ENCODE results near the gene C1orf216.
"Not testable (repeated sequence)": the region's sequence is repeated elsewhere in the genome, so short reads cannot be mapped to it uniquely, and the experiment has no call there.

Gene C1orf216, protein sequence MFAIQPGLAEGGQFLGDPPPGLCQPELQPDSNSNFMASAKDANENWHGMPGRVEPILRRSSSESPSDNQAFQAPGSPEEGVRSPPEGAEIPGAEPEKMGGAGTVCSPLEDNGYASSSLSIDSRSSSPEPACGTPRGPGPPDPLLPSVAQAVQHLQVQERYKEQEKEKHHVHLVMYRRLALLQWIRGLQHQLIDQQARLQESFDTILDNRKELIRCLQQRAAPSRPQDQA

DNA sequence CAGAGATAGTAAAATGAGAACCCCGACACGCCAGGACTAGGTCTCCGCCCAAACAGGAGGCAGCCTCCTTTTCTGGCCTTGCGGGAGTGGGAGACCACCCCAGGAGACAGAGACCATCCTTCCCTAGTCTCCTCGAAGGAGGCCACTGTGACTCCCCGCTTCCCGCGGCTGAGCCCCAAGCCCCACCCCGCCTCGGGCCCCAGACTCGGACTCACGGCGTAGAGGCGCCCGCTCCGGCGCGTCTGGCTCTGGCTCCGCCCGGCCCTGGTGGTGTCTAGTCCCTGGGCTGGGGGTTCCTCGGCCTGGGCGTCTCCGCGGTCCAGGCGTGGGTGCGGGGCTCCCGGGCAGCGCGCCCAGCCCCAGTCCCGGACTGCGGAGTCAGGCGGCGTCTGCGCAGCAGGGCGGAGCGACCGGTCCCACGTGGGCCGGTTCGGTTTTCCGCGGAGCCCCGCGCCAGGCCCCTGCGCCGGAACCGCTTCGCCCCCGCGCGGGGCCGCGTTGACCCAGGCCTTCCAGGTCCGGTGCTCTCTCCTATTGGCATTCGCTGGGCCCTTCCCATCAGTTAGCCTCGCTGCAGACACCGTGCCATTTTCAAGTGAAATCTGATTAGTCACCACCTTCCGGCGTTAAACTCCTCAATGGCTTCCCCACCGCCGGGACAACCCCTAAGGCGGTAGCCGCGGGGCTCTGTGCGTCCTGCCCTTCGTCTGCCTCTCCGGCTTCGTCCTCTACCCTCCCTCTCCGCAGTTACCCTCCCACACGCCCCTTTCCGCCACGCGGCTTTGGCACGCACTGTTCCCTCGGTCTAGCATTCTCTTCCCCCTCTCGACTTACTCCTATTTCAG is at the start of gene C1orf216:
TSS of gene C1orf216 (minus strand) at position 393 of the 845 bp plus-strand sequence. CDS start 2,563 bp downstream, outside the sequence.
- peak; percentile 54 for DNase-seq (ENCODE audit: low spot score)

DNA sequence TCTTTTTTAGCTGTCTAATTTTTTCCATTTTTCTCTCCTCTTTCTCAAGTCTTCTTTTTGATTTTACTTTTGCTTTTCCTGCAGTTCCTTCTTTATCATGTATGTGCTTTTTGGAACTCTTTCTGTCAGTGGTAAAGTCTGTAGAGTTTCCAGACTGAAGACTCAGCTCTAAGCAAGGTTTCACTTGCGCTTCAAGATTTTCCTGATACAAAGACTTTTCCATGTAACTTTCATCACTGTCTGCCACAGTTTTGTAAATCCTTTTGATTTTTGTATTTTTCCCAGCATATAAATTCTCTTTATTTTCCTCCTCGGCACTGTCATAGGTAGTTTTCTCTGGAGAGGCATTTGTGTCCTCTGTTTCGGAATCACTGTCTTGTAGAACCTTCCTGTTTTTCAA is 45.6 kb upstream of the C1orf216 start:
- no peak for DNase-seq (ENCODE audit: low spot score)

DNA sequence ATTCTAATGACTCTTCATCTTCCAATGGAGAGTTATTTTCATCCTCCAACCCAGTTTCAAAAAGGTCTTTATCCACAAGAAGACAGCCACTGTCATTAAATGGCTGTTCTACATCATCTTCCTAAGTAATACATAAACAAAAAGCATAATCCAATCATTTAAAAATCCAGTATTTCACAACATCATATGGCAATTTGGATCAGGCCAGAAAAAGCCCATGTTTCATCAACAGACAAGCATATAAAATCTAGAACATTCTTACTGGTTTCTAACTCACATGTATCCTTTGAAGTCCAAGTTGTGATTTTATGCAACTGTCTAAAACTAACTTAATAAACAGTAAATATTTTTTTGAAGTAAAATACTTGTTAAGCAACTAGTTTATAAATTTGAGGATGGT is 44.5 kb upstream of the C1orf216 start:
- no peak for DNase-seq (ENCODE audit: low spot score)

DNA sequence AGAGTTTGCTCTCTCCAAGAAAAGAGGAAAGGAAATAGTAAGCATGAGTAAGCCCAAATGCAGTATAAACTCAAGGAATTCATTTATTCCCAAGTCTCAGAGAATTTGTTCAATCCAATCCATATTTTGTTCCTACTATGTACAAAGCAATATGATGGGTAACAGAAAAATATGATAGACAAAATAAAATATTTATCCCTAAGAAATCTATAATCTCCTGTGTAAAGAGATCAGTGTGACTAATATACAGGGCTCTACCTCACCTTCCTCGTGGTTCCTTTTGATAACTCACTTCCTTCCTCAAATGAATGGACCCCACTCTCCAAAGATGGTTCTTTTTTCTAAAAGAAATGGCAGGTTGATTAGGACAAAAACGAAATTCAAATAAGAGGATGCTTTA is 43.5 kb upstream of the C1orf216 start:
- no peak for DNase-seq (ENCODE audit: low spot score)

DNA sequence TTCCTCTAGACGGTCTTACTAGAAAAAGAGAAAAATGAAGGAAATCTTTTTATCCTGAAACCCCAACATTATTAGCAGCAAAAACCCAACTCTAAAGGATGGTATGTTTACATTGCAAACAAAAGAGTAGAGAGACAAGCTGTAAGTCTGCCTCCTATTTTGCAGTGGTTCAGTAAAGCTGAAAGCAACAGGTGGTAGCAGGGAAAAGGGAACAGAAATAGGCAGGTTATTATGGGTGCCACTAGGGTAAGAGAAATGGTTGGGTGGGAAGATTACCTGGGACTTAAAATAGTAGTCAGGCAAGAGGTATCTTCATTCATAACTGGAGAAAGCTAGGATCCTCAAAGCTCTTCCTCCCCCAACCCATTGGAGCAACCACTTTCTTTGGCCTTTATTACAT is 37.4 kb upstream of the C1orf216 start:
- no peak for DNase-seq (ENCODE audit: low spot score)

DNA sequence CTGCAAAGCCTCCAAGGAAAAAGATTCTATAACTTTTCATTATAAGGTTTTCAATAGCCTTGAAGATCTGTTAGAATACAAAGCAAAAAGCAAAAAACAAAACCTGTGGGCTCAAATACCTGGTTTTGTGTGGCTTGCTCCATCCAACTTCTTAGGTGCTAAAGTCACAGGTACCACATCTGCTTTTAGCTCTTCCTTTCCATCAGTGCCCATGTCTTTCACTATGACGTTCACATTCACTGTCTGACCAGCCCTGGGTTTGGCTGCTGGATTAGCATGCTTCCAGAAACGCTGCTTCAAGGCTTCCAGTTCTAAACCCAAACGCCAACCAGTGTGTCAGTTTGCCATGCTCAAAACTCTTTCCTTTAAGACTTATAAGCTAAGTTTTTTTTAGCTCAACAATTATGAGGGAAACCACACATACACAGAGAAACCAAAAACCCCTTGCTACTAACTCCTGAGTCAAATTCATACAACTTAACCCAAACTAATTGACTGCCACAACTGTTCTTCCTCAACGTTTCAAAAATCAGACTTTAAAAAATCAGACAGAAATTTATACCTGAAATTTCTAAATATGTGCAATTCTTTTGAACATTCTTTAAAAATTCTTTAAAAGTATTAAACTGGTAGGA is 35.1 kb upstream of the C1orf216 start:
- no peak for DNase-seq (ENCODE audit: low spot score)

DNA sequence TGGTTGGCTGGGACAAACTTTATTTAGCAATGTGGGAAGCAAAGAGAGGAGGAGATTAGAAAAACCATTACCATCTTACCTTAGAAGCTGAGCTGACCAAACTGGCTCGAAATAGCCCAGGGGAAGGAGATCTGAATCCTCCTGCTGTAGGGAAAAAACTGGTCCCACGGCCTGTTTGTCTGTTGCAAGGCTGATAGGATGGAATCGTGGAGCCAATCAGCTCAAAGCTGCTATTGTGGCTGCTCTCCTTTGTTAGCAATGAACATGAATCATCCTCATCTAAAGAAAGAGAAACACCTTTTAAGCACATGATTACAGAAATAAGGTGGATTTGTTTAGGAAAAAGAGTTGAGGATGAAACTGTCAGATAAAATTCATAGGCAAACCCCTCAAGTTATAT is 29.6 kb upstream of the C1orf216 start:
- DNase-seq (ENCODE audit: low spot score): peak; percentile 6

DNA sequence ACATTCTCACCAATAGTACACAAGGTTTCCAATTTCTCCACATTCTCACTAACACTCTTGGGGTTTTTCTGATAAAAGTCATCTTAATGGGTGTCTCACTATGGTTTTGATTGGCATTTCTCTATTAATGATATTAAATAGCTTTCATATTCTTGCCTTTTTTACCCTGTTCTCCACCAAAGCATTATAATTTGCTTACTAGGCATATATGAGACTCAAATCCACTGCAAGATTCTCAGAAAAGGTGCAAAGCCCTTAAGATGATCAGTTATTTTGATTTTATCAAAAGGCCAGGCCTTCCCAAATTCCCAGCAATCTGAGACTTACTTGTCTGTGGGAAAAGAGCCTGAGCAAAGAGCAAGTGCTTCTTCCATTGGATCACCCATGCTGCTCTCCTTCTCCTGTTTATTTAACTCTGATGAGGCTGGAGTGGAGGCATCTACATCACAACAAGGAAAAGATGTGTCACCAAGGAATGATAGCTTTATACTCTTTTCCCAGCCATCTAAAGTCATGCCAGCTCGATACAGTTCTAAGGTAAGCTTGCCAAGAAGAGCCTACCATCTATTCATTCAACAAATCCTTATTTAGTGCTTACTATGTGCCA is 26.5 kb upstream of the C1orf216 start:
- DNase-seq (ENCODE audit: low spot score): no peak

DNA sequence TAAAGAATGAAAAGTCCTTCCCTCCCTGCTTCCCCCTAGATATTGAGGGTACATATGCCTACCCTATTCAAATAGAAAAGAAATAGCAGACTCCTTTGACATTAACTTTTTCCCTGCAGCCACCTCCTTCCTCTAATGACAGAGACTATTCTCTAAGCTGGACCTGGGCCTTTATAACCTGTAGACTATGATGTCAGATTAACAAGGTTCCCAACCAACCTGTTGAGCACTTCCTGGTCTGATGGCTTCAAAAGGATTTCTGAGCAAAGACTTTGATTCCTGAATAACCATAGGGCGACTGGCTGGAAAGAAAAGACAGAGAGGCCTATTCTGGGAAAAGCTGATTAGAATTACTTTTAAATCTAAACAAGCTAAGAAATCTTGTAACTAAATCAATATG is 18.4 kb upstream of the C1orf216 start:
- DNase-seq (ENCODE audit: low spot score): no peak

DNA sequence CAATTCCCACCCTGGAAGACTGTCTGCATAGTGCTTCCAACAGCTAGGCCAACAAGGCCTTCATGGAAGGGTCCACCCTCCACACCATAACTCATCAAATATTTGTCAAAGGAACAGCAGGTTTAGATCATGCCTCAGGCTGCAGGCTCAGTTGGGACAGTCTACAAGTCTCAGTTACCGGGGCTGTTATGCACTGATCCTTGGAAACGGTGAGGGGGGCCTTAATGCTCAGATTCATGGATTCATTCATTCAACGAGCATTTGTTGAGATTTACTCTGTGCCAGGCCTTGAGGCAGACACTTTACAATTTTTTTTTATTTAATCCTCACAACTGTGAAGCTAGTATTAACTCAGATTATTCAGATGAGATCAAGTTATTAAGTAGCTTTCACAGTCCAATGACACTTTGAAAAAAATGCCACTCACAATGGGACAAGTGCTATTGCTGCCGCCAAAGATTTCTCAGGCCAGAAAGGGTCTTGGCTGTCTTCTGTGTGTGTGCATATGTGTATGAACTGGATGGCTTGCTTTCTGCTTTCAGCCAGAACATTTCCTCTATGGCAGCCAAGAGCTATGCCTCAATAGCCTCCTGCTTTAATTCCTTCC is 8.9 kb upstream of the C1orf216 start:
- DNase-seq (ENCODE audit: low spot score): no peak

DNA sequence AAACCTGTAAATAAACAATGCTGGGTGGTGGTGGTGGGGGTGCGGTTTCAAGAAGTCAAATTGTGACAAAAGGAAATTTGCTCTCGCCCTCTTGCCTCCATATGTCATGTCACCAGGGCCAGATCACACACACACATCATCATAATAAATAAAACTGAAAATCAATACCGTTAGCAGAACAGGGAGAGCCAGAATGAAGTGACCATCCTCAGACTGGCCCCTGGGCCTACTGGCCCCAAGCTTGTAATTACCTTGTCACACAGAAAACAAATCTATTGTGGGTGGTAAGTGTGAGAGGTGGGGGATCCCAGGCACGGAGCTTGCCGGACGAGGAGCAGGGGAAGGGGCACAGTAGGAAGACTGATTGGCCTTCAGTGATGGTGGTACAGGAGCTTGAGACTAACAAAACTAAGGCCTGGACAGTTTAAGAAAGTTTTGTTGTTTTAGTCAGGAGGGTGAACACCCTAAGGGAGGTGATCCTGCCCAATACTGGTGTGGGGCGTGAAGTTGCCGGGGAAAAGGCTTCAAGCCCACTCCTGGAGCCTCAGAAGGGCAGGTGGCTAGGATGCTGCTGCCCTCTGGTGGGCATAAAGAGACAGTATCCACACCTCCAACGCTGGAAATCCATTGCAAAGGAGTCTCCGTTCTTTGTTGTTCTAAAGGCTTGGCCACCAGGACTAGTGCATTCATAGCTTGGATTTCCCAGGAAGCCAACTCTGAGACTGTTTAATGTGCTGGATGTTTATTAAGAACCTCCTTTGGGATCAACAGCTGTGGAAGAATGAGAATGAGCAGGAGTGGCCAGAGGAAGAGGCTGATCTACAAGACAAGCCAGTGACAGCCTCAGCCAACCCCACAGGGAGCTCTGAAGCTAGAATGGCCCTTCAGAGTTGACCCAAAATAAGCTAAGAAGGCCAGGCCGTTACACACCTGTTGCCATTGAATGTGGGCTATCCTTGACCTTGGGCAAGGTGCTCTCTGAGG is 8.1 kb upstream of the C1orf216 start:
- DNase-seq (ENCODE audit: low spot score): peak; percentile 58

DNA sequence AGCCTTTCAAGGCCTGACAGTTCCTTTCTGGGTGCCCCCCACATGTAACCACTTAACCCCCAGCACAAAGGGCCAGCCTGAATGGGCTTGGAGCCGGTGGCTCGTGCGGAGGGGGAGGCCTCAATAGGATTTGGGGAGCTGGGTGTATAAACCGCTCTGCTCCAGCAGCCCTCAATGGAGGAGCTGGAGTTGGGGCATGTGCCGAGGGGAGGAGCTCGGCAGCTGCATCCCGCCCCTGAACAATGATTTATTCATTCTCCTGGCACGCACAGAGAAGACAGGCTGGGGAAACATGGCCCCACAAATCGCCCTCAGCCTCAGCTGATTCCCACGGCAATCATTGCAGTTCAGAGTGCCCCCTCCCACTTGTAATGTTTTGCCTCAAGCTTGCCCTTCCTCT is 6.9 kb upstream of the C1orf216 start:
- DNase-seq (ENCODE audit: low spot score): no peak

DNA sequence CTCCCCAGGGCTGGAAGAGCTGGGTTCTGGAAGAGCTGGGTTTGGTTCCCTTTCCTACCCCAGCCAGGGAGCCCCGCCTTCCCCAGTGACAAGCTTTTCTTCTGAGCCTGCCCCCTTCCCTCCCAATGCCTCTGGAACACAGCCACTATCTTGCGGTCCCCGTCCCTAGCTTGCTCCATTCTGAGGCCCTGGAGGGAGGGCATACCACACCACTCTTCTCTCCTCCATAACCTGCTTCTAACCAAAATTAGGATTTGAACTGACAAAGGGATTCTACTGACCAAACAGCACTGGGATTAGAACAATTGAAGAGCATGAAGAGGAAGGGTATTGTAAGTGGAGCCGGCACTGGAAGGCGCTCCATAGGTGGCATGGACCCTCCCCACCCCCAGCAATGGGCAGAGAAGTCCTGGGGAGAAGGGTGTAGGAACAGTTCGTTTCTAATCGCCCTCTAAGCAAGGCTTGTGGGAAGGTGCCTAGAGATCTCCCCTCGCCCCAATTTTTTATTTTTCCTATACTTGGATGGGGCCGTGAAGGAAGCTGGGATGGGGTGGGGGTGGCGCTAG is 690 bp downstream of the C1orf216 start:
- peak; percentile 23 for DNase-seq (ENCODE audit: low spot score)

DNA sequence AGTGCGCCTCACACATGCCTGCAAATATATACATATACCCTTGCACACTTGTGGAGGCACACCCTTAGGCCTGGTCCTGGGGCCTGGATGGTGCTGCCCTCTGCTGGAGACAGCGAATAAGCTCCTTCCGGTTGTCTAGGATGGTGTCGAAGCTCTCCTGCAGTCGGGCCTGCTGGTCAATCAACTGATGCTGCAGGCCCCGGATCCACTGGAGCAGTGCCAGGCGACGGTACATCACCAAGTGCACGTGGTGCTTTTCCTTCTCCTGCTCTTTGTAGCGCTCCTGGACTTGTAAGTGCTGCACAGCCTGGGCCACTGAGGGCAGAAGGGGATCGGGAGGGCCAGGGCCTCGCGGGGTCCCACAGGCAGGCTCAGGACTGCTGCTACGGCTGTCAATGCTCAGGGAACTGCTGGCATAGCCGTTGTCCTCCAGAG is 3.1 kb downstream of the C1orf216 start:
- DNase-seq (ENCODE audit: low spot score): peak; percentile 78

DNA sequence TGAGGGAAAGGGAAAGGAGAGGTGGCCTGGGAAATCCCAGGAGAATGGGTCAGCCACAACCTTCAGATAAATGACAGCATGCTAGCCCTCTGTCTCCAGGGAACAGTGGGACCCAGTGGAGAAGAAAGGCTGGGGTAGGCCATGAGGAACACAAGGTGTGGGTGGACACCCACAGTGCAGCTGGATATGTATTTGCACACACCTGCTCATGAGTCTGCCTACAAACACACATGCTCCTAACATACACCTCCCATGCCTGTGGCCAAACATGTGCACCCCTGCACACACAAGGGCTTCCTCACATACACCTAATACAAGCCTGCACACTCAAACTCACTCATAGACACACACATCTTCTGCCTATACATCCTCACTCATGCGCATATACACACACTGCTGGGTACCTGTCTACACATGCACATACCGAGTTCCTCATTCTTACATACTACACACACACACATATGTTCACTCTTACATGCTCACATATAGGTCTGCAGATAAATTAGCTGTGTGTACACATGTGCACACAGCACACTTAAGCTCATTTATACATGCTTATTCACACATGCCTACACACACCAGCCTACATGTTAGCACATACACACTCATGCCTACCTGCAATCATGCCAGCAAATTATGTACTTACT is 3.6 kb downstream of the C1orf216 start:
- no peak for DNase-seq (ENCODE audit: low spot score)

DNA sequence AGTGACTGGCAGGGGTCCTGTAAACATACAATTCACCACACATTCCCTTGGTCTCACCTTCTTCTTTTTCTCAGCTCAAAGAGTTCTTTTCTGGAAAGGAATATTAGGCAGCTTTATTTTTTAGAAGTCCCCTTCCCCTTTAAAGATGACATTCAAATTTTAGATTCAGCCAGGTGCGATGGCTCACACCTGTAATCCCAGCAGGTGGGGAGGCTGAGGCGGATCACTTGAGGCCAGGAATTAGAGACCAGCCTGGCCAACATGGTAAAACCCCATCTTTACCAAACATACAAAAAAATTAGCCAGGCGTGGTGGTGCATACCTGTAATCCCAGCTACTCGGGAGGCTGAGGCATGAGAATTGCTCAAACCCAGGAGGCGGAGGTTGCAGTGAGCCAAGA is 7.6 kb downstream of the C1orf216 start:
- DNase-seq (ENCODE audit: low spot score): not testable (repeated sequence)

DNA sequence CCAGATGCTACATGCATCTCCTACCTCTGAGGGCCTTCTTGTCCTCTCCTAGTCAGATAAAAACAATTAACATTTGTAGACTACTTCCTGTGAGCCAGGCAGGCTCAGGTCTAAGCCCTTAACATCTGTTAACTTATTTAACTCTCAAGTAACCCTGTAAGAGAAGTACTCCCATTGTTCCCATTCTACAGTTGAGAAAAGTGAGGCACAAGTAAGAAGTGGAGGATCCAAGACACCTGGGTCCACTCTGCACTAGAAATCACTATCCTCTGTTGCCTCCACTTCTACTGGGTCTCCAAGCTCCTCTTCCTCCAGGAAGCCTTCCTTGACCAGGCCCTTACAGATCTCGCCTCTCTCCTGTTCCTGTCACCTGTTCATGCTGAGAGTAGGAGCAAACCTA is 9.7 kb downstream of the C1orf216 start:
- DNase-seq (ENCODE audit: low spot score): no peak

DNA sequence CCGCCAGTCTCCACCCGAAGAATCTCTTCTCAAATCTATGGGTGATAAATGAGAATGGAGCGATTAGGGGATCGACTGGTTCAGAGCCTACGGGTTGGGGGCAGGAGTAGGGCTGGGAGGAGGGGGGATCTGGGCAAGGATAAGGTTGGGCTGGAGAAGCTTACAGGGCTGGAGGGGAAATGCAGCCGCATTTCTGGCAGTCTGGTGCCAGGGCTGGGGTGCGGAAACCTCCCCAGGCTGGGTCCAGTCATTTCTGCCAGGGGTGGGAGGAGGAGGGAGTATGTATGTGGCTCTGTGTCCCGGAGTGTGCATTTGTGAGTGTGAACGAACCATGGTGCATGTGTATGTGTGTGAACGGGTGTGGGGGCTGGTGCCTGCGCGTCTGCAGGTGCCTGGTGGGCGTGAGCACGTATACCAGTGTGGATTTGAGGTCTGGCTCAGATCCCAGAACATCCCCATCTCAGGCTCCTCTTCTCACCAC is 10.2 kb downstream of the C1orf216 start:
- no peak for DNase-seq (ENCODE audit: low spot score)

DNA sequence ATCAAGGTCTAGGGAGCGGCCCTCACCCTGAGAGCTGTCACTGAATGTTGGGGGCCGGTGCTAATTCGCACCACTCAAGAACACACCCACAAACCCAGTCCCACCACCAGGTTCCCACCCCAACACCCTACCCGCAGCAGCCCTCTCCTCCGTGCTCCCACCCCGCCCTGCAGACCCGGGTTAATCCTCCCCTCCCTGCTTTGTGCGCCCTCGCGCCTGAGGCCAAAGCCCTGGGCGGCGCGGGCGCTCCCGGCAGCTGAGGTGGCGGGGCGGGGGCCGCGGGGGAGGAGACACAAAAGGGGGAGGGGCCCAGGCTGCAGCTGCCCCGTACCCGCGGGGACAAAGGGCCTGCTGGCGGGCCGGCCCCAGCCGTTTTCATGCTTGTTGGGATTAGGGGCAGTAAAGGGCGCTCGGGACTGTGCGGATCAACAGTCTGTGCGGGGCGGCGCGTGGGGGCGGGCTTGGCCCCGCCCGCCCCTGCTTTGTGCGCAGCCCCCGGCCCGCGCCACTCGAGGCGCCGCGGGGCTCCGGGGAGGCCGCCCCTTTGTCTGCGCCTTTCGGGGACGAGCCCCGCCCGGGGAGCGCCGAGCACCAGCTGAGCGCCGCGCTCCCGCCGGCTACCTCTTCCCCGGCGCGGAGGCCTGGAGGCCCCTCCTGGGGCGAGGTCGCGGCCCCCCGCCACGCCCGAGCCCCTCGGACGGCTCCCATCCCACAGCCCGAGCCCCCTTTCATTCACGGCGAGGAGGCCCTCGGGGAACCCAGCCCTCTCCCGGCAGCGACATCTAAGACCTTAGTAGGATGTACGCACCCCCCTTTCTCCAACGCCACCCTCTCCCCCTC is 10.9 kb downstream of the C1orf216 start:
- no peak for DNase-seq (ENCODE audit: low spot score)

Data from kidney tubule cell (primary cell).